ENCODE data around the gene NEK1.

DNA sequence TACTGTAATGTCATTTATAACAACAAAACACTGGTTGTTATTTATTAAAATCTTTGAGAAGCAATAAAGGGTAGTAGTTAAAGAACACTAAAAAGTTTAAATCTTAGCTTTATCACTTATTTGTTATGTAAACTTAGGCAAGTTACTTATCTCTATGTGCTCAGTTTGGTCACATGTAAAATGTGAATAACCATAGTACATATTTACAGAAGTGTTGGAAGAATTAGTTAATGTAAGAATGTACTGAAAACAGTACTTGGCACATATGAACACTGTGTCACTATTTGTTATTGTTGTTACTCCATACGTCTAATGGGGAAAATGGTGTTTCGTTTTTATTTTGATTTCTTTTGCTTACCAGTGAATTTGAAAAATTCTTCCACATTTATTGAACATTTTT lies 9.1 kb downstream of the NEK1 start:
- TF ChIP-seq POLR2A (IDR thresholded peaks at IDR 0.05; ENCODE audit: low read length), result no peak
- no peak for TF ChIP-seq GATA1 (IDR thresholded peaks at IDR 0.05; ENCODE audit: low read depth, low read length)

All from erythroblast (primary cell).